ENCODE results near the gene RABGEF1.

DNA sequence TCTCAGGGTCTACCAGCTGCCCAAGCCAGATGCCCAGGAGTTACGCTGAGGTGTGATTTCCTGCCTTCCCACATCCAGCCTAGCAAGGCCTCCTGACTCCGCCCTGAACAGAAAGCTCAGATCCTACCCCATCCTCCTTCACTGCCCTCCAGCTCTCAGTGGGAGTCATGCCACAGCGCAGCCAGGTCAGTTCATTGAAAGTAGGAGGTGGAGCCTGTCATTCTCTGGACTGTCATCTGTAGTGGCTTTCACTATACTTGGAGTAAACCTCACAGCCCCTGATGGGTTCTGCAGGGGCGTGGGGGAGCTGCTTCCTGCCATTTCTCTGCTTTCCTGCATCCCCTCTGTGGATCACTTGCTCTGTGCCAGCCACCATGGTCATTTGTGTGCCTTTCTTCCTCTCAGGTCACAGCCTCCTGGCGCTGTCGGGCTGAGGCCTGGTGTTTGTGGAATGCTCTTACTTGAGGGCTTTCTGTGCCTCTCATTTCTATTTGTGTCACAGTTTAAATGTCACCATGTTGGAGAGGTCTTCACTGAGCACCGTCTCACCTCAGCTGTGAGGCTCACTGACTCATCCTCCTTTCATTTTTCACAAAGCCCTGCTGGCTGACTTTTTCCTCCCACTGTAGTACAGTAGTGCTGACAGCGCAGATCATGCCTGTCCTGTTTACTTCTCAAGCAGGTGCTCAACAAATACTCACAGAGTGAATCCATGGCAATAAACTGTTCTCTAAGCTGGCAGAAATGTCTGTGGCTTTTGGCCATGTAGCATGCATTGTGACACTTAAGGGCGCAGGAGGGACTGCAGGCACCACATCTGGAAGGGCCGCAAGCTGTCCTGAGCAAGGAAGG is 119.5 kb downstream of the RABGEF1 start:
- no peak for TF ChIP-seq CTCF (IDR thresholded peaks at IDR 0.05)
- TF ChIP-seq POLR2A (IDR thresholded peaks at IDR 0.05) = no peak
